Prostate gland (tissue), 2 donors: ENCODE results near the gene CIRBP. TPM values are rescaled to one million over a fixed set of nuclear protein-coding genes. Genes with fewer than 3 reads are reported as not detected.

ENCODE experiments used
- DNase-seq: peaks from one replicate; pipeline ENCODE4 v3.0.0-alpha.2; 2019; ENCODE audit warnings: low spot score
- H3K27ac ChIP-seq, 2 donors: fragments of 200-600 bp; sonication (generic); 2 replicates each; pipeline ENCODE4 v1.5.1; 2017 to 2019
- H3K27me3 ChIP-seq: fragments of 200-600 bp; sonication (generic); replicated peaks from 2 replicates; pipeline ENCODE4 v1.5.1; 2019; ENCODE audit not compliant: insufficient read depth
- H3K36me3 ChIP-seq, 2 donors: fragments of 200-600 bp; sonication (generic); 1 replicate in 1 of 2; 2 replicates in 1 of 2; pipeline versions ENCODE4 v1.5.1 to v1.8.1; 2017 to 2019
- H3K4me1 ChIP-seq: fragments of 200-600 bp; sonication (generic); replicated peaks from 2 replicates; pipeline ENCODE4 v1.5.1; 2019
- H3K4me3 ChIP-seq, 2 donors: fragments of 200-600 bp; sonication (generic); 2 replicates each; pipeline ENCODE4 v1.5.1; 2017 to 2019
- H3K9me3 ChIP-seq: fragments of 200-600 bp; sonication (generic); 2 replicates; pipeline ENCODE4 v1.5.1; 2017
- CTCF ChIP-seq, 4 experiments: fragments of 200-600 bp in 2 of 4; fragments of 450-650 bp in 2 of 4; sonication (generic) in 2 of 4; IDR thresholded peaks; 1 replicate in 3 of 4; 2 replicates in 1 of 4; pipeline ENCODE4 v1.5.1; 2016 to 2019; ENCODE audit warnings: antibody characterized with exemption in 4 of 4, mild to moderate bottlenecking in 2 of 4, moderate library complexity in 2 of 4
- POLR2A ChIP-seq: fragments of 450-650 bp; IDR thresholded peaks from one replicate; pipeline ENCODE4 v1.6.1; 2016; ENCODE audit warnings: antibody characterized with exemption, mild to moderate bottlenecking
- POLR2AphosphoS5 ChIP-seq: sonication (generic); formaldehyde crosslinking; IDR thresholded peaks from one replicate; pipeline ENCODE4 v1.6.1; 2017; ENCODE audit warnings: antibody characterized with exemption
- WGBS: methylation state at CpG from one replicate; pipeline ENCODE4 v1.1.5; 2018; 5-methylcytosine and 5-hydroxymethylcytosine counted together
- intact Hi-C: fragments of 100-400 bp; cut with DNase I; formaldehyde crosslinking; loops from one replicate; pipeline ENCODE4 v1.14.2; 2022
- total RNA-seq, 2 donors: library from RNA; depleted of rRNA; stranded (reverse); fragments of >200 nt; gene quantifications; one replicate each; pipeline ENCODE4 v1.1.0, GENCODE V29; 2016

CIRBP gene
- total RNA-seq, 2 donors from 2014 or later = 753 to 863 TPM

- no peaks in the 10 kb centered on the region for H3K4me1 ChIP-seq
- WGBS = 78% methylated on average over 35 of the region's 38 CpGs
- TF ChIP-seq POLR2A = no peak
- no peak for TF ChIP-seq POLR2AphosphoS5
- no peak for TF ChIP-seq CTCF (IDR thresholded peaks at IDR 0.05)
- H3K27ac ChIP-seq = no peak overlapping the region
- H3K9me3 ChIP-seq = no peaks in the 10 kb centered on the region
- peaks cover 0 to 10% of the 10 kb centered on the region in 2 donors for H3K36me3 ChIP-seq
- no peak for DNase-seq
- no peak overlapping the region for H3K4me3 ChIP-seq
- no peaks in the 10 kb centered on the region for H3K27me3 ChIP-seq
- intact Hi-C loops = no loop called here
Measured at GRCh38 chr19:1230783-1231489, 38.2 kb upstream of the CIRBP start.

GRCh38 chr19:1231729-1232637 is 37.1 kb upstream of the CIRBP start:
- H3K4me3 ChIP-seq = no peak overlapping the region
- DNase-seq = no peak
- TF ChIP-seq POLR2A (no peak), CTCF (IDR thresholded peaks at IDR 0.05) (no peak), POLR2AphosphoS5 (no peak)
- H3K36me3 ChIP-seq = peaks cover 0 to 2% of the 10 kb centered on the region in 2 donors
- no peak overlapping the region for H3K27ac ChIP-seq
- H3K4me1 ChIP-seq = peaks cover 2% of the 10 kb centered on the region
- intact Hi-C loops = no loop called here
- H3K9me3 ChIP-seq = no peaks in the 10 kb centered on the region
- no peaks in the 10 kb centered on the region for H3K27me3 ChIP-seq
- 78% methylated on average over 15 of the region's 15 CpGs for WGBS

- Histone ChIP-seq H3K4me1 (peaks cover 6% of the 10 kb centered on the region), H3K36me3 (no peaks in the 10 kb centered on the region), H3K27me3 (no peaks in the 10 kb centered on the region), H3K27ac (no peak overlapping the region), H3K9me3 (no peaks in the 10 kb centered on the region), H3K4me3 (no peak overlapping the region)
- TF ChIP-seq POLR2A (no peak), CTCF (IDR thresholded peaks at IDR 0.05) (no peak)
- 38% methylated on average over 15 of the region's 15 CpGs for WGBS
- no peak for DNase-seq
- intact Hi-C loops = no loop called here
Measured at GRCh38 chr19:1232652-1233072, 36.5 kb upstream of the CIRBP start.

- no peak overlapping the region for H3K4me3 ChIP-seq
- TF ChIP-seq CTCF (IDR thresholded peaks at IDR 0.05) = no peak
- TF ChIP-seq POLR2AphosphoS5 = no peak
- no peak for TF ChIP-seq POLR2A
- H3K27me3 ChIP-seq = no peaks in the 10 kb centered on the region
- WGBS = 88% methylated on average over 16 of the region's 24 CpGs
- H3K9me3 ChIP-seq = no peaks in the 10 kb centered on the region
- no peak overlapping the region for H3K27ac ChIP-seq
- intact Hi-C loops = no loop called here
- DNase-seq = no peak
- H3K4me1 ChIP-seq = peaks cover 6% of the 10 kb centered on the region
- H3K36me3 ChIP-seq = no peaks in the 10 kb centered on the region
Measured at GRCh38 chr19:1233115-1233667, 35.9 kb upstream of the CIRBP start.
